Activated T-helper 9 cell treated with anti-CD3 and anti-CD28 coated beads, Interleukin-2, amount 50 U/mL, for 16 hours (primary cell): ENCODE measurements around the gene DDAH1.

Experiments used
- DNase-seq: peaks from one replicate; pipeline ENCODE4 v3.0.0-alpha.2; 2020; ENCODE audit warnings: low read depth

The DDAH1 gene

DNA sequence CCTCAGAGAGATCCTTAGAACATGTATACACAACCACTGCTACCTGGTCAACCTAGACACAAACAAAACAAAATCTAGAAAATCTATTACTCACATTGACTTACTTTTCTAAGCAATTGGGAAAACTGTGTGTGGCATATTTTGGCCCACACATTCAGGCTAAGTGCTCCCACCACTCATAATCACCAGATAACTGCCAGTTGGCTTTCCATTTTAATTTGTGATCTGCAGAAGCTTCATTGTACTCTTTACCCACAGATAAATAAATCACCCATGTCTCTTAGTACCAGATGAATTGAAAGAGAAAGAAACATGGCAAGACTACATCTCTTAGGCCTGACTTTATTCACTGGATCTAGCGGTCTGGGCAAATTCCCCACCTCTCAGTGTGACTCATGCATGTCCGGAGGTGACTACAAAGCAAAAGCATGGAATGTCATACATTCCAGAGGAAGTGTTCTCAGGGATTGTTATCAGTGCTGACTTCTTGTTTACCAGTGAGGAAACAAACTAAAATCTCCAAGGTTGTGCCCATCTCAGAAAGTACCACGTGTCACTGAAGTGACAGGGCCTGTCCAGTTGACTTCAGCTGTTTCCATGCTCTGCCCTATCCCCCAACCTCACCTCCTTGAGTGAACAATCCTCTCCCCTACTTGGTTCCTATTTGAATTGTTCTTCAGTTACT lies 136.1 kb downstream of the DDAH1 start:
- DNase-seq: no peak

- DNase-seq: no peak
Measured at GRCh38 chr1:85327759-85328158, 137.2 kb downstream of the DDAH1 start.

- DNase-seq: no peak
Measured at GRCh38 chr1:85326851-85327250, 138.1 kb downstream of the DDAH1 start.

- no peak for DNase-seq
Measured at GRCh38 chr1:85326336-85326735, 138.6 kb downstream of the DDAH1 start.

DNA sequence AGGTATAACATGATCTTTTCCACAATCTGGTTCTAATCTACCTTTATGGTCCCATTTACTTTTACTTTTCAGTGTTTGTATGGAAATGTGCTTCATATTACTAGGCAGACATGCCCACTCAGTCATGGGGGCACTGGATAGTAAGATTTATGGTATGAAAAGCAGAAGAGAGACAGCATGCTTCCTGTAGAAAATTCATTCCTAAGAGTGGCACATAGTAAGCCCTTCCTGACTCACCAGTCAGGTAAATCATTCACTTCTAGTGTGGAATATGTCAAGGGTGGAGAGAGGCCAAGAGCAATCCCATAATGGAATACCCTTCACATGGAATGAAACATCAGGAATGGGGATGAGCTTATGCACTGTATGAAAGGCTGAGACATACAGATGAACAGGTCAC lies 139.0 kb downstream of the DDAH1 start:
- no peak for DNase-seq

- no peak for DNase-seq
Measured at GRCh38 chr1:85323770-85324169, 141.2 kb downstream of the DDAH1 start.

DNA sequence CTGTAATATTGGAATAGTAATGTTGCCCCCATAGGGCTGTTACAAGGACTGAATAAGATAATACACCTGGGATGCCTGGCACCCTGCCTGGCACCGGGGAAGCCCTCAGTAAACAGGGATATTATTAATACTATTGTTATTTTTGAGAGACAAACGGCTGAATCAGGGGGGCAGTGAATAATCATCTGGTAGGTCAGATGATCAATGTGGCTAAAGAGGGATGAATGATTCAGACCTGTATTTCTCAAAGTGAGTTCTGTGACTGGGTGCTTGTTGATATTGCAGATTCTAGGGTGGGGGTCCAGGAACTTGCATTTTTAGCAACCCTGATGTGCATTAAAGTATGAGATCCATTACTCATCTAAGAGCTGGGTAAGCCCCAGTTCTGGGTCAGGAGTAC lies 142.3 kb downstream of the DDAH1 start:
- no peak for DNase-seq

GRCh38 chr1:85321237-85321964 lies 143.6 kb downstream of the DDAH1 start:
- no peak for DNase-seq

DNA sequence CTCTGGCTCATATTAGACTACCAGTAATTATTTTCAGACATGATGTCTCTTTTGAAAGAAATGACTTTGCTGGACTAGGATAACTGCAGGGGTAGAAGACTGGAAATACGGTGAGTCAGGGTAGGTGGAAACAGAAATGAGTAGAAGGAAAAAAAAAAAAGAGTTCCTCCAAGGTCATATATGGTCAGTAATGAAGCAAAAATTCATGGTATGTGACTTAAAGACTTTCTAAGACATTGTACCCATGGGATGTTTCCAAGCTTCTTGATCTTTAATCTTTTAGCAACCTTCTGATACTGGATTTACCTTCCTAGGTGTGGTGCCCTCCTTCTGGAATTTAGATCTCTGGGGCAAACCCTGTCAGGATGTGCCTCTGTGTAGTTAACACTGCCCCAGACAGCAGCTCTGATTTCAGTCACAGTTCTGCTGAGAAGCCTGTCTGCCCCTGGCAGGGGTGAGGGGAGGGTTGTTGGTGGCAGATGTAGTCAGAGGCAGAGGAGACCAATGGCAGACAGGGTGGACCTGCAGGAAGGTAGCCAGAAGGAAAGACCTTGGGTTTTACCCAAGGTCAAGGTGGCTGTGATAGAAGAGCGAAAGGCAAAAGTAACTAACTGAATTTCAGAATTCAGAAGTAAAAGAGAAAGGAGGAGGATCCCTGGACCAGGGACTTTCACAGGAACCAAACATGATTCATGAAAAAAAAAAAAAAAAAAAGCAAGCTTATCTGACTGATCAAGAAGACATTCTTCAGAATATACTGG lies 144.4 kb downstream of the DDAH1 start:
- DNase-seq: no peak

DNA sequence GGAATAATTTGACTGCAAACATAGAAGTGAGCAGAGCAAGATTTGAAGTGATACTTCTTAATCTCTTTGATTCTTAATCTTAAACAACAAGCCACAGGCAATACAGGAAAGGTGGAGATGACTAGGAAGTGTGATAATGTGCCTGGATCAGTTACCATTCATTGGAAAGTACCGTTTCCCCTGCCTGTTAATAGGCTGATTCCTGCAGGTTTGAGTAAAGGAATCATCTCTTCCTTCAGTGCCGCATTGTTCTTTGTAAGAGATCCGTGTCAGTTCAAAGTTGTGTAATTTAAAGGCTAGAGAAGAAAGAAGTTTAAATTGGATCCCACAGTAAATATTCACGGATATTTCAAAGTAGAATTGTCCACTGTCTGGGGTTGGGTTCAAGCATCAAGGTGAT lies 145.0 kb downstream of the DDAH1 start:
- no peak for DNase-seq

DNA sequence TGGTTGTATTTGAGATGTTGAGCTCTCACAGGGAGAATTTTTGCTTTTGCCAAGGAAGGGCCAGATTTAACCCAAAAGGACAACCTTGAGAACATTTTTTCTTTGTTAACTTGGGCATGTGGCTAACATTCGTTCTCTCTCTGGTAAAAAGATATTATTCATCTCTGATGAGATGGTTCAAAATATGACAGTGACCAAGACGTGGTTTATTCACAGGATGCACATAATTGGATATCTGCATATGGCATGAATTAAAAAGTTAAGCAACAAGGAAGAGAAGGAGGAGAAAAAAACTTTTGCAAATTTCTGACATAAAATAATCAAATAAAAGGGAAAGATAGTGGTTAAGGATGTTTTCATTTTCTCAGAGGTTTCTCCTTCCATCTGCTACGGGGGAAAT lies 145.5 kb downstream of the DDAH1 start:
- no peak for DNase-seq

DNA sequence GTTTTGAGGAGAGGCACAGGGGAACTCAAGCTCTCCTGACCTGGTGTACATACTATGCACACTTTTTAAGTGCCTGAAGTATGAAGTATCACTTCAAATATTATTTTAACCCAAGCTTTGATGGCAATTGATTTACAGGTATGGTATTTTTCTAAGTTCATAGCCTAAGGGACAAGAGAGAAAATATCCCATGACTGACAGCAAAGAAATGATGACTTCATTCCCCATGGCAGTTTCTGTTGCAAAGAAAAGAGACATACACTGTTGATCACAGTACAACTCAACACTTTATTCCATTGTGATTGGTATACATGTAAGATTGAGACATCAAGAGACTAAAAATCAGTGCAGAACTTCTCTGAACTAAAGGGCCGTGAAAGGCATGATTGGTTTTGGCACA lies 146.7 kb downstream of the DDAH1 start:
- no peak for DNase-seq

DNA sequence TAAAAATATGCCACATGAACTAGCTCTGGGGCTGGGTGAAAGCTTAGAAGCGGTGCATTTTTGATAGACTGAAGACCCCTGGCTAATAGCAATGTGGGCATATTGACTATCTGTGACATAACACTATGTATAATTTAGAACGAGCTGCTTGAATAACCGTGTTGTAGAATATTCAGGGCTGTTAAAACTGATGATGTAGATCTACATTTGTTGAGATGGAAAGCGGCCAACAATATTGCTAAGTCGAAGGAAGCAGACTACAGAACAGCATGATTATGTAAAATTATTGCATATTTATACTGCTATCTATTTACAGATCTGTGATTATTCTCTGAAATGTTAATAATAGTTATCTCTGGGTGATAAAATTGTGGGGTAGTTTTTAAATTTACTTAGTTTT lies 147.4 kb downstream of the DDAH1 start:
- DNase-seq: no peak

DNA sequence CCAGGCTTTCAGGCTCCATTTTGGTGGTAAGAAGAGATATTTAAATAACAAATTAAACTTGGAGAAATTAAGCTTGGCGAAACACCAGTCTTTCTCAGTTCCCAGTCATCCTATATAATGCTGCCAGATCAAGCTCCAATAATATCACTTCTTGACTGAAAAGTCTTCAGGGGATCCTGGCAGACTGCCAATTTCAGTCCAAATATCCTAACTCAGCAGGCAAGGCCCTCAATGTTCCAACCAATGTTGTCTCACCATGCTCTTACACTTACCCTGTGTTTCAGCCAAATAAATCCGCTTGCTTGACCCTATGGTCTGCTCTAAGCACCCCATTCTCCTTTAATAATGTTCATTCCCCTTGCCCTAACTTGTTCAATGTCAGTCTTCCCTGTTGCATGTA lies 148.6 kb downstream of the DDAH1 start:
- no peak for DNase-seq

DNA sequence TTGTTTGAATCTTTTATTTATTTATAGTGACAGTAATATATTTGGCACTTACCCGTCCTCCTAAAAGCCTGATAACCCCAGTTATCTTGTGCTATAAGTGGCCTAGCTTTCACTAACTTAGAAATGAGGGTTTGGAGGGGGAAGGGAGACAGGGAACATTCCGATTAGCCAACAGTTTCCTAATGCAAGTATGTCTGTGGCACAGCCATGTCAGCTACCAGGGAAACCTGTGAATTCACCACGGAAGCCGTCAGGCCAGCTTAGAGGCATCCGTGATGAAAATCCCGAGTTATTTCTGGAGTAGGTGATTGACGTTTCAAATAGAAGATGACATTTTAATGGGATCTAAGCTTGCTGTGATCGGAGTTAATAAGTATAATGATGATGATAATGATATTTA lies 149.2 kb downstream of the DDAH1 start:
- no peak for DNase-seq

DNA sequence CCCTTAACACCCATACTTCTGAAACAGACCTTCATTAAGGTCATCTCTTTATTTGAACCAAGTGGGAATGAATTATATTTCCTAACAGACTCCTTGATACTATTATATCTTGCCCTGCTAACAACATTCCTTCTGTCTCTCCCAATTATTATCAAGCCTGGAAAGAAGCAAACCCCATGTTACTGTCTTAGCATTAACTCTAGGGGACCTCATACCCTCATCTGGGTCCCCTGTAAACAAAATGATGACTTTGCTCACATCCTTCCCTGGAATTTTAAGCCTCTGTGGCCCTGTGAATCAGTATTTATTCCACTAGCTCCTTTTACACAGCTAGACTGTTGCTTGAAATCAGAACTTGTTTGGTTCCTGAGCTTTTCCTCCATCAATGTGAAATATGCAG lies 150.2 kb downstream of the DDAH1 start:
- DNase-seq: no peak

GRCh38 chr1:85313888-85314696 lies 150.9 kb downstream of the DDAH1 start:
- DNase-seq: no peak

DNA sequence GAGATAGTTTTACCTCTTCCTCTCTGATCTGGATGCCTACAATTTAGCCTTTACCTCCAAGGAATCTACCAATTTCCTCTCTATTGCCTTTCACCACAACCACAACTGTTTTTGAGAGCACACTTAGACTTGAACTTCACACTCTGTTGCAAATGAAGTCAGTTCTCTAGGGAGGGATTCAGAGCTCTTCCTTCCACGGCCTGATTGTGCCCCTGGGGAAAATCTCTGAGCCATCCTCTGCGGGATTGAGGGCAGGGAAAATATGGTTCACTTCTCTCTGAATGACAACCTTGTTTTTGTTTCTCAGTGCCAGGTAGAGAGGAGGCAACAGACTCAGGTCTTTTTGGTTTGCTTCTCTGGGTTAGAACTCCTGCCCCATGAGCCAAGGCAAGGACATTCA lies 153.1 kb downstream of the DDAH1 start:
- no peak for DNase-seq

DNA sequence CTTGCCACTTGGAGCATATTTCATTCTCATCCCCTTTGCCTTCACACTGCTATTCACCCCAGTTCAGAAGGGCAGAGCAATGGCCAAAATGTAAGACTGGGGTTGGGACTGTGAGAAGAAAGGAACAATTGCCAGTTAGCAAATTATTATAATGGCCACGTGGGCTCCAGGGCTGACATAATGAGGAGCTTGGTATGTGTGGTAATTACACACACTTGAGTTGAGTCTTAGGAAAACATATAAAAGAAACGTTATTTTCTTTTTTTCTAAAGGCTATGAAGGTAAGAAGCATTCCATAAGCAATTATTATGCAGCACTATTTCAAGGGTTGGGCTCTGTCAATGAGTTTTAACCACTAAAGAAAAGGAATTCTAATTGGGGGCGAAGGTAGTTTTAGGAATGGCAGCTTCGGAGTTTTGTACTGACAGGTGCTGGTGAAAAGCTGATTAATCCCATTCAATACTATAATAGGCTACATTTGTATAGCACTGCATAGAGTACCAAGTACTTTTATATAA lies 156.1 kb downstream of the DDAH1 start:
- no peak for DNase-seq

DNA sequence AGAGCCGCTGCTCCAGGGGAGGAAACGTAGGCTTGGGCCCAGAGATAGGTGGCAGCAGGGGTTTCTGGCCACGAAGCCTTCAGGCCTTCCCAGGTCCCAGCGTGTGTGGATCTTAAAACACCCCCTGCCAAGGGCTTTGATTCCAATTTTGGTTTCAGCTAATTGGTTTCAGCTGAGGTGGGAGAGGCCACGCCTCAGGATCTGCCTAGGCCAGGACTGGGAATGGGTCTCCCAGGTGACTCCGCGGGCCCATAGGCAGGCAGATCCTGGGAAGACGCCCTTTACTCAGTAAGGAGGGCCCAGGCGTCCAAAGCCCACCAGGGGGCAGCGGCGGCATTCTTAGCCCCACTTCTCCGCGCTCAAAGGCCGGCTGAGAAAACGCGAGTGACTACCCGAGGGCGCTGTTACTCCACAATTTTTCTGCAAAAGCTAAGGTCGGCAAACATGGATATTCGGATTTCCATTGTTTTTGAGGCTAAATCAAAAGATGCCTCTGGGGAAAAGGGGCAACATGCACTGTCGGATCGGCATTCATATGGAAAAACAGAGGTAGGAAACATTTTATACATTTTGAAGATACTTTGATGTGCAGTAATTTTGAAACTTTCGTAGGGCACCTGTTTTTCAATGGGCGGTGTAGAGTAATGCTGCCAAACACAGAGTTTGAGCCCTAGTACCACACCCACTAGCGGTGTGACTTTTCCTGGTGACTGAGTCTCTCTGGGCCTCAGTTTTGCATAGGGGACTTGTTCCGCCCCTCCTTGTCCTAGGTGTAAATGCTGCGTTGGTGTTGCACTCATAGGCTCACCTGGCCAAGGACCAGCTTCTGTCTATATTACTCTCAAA lies 156.7 kb downstream of the DDAH1 start:
- DNase-seq: peak; percentile 46

- DNase-seq: no peak
Measured at GRCh38 chr1:85306236-85306635, 158.7 kb downstream of the DDAH1 start.
